ENCODE results near the gene ZNF407.

ZNF407 gene

GRCh38 chr18:75008186-75008585, 410.5 kb downstream of the ZNF407 start:
- no CpG with 5 or more reads among the region's 5 CpGs for WGBS (ENCODE audit: extremely low coverage, insufficient coverage, low lambda C conversion rate)
- no peak for DNase-seq
- Histone ChIP-seq H2AK5ac (ENCODE audit: low read length) (no peak overlapping the region), H3K27ac (ENCODE audit: low read depth, low read length) (no peak overlapping the region), H3K4ac (ENCODE audit: low read depth, low read length) (no peak overlapping the region), H3K18ac (ENCODE audit: low read length) (no peak overlapping the region), H3K56ac (ENCODE audit: low read length) (no peak overlapping the region), H4K5ac (ENCODE audit: low read length) (no peak overlapping the region), H2BK120ac (ENCODE audit: low read depth, low read length) (no peak overlapping the region), H3K9ac (ENCODE audit: low read length) (no peak overlapping the region), H2BK15ac (replicated peaks; ENCODE audit: low read depth) (no peak overlapping the region), H3K4me2 (ENCODE audit: low read length) (no peak overlapping the region), H3K23ac (ENCODE audit: low read length) (no peak overlapping the region), H3K36me3 (ENCODE audit: control insufficient read depth, insufficient read depth, low read length) (no peaks in the 10 kb centered on the region), H3K79me1 (ENCODE audit: low read length) (no peaks in the 10 kb centered on the region), H3K4me1 (ENCODE audit: control insufficient read depth, low read depth, low read length) (no peaks in the 10 kb centered on the region), H4K8ac (ENCODE audit: low read depth, low read length) (no peak overlapping the region), H2BK5ac (ENCODE audit: low read length) (no peak overlapping the region), H3K27me3 (ENCODE audit: insufficient read depth, low read length, poor library complexity) (no peaks in the 10 kb centered on the region), H3K79me2 (ENCODE audit: control insufficient read depth, insufficient read depth, low read length) (no peaks in the 10 kb centered on the region), H3K4me3 (ENCODE audit: low read length) (no peak overlapping the region)

GRCh38 chr18:75009296-75009695, 411.6 kb downstream of the ZNF407 start:
- WGBS (ENCODE audit: extremely low coverage, insufficient coverage, low lambda C conversion rate) = no CpG with 5 or more reads among the region's 2 CpGs
- Histone ChIP-seq H2AK5ac (ENCODE audit: low read length) (no peak overlapping the region), H3K4me3 (ENCODE audit: low read length) (no peak overlapping the region), H3K23ac (ENCODE audit: low read length) (no peak overlapping the region), H3K56ac (ENCODE audit: low read length) (no peak overlapping the region), H3K9ac (ENCODE audit: low read length) (no peak overlapping the region), H3K18ac (ENCODE audit: low read length) (no peak overlapping the region), H3K27me3 (ENCODE audit: insufficient read depth, low read length, poor library complexity) (no peaks in the 10 kb centered on the region), H3K79me1 (ENCODE audit: low read length) (no peaks in the 10 kb centered on the region), H2BK5ac (ENCODE audit: low read length) (no peak overlapping the region), H3K4ac (ENCODE audit: low read depth, low read length) (no peak overlapping the region), H3K79me2 (ENCODE audit: control insufficient read depth, insufficient read depth, low read length) (no peaks in the 10 kb centered on the region), H4K5ac (ENCODE audit: low read length) (no peak overlapping the region), H3K4me1 (ENCODE audit: control insufficient read depth, low read depth, low read length) (no peaks in the 10 kb centered on the region), H4K8ac (ENCODE audit: low read depth, low read length) (no peak overlapping the region), H3K4me2 (ENCODE audit: low read length) (no peak overlapping the region), H3K36me3 (ENCODE audit: control insufficient read depth, insufficient read depth, low read length) (no peaks in the 10 kb centered on the region), H3K27ac (ENCODE audit: low read depth, low read length) (no peak overlapping the region), H2BK15ac (replicated peaks; ENCODE audit: low read depth) (no peak overlapping the region), H2BK120ac (ENCODE audit: low read depth, low read length) (no peak overlapping the region)
- DNase-seq = no peak

GRCh38 chr18:75009878-75010277, 412.2 kb downstream of the ZNF407 start:
- Histone ChIP-seq H3K27me3 (ENCODE audit: insufficient read depth, low read length, poor library complexity) (no peaks in the 10 kb centered on the region), H3K4me3 (ENCODE audit: low read length) (no peak overlapping the region), H2AK5ac (ENCODE audit: low read length) (no peak overlapping the region), H4K5ac (ENCODE audit: low read length) (no peak overlapping the region), H3K4ac (ENCODE audit: low read depth, low read length) (no peak overlapping the region), H2BK5ac (ENCODE audit: low read length) (no peak overlapping the region), H3K36me3 (ENCODE audit: control insufficient read depth, insufficient read depth, low read length) (no peaks in the 10 kb centered on the region), H4K8ac (ENCODE audit: low read depth, low read length) (no peak overlapping the region), H3K79me1 (ENCODE audit: low read length) (no peaks in the 10 kb centered on the region), H3K23ac (ENCODE audit: low read length) (no peak overlapping the region), H3K27ac (ENCODE audit: low read depth, low read length) (no peak overlapping the region), H2BK120ac (ENCODE audit: low read depth, low read length) (no peak overlapping the region), H3K9ac (ENCODE audit: low read length) (no peak overlapping the region), H3K56ac (ENCODE audit: low read length) (no peak overlapping the region), H2BK15ac (replicated peaks; ENCODE audit: low read depth) (no peak overlapping the region), H3K79me2 (ENCODE audit: control insufficient read depth, insufficient read depth, low read length) (no peaks in the 10 kb centered on the region), H3K4me2 (ENCODE audit: low read length) (no peak overlapping the region), H3K4me1 (ENCODE audit: control insufficient read depth, low read depth, low read length) (no peaks in the 10 kb centered on the region), H3K18ac (ENCODE audit: low read length) (no peak overlapping the region)
- DNase-seq = no peak
- no CpG with 5 or more reads among the region's 4 CpGs for WGBS (ENCODE audit: extremely low coverage, insufficient coverage, low lambda C conversion rate)

GRCh38 chr18:75010278-75010677, 412.6 kb downstream of the ZNF407 start:
- Histone ChIP-seq H3K4ac (ENCODE audit: low read depth, low read length) (no peak overlapping the region), H3K56ac (ENCODE audit: low read length) (no peak overlapping the region), H3K27ac (ENCODE audit: low read depth, low read length) (no peak overlapping the region), H3K18ac (ENCODE audit: low read length) (no peak overlapping the region), H3K36me3 (ENCODE audit: control insufficient read depth, insufficient read depth, low read length) (no peaks in the 10 kb centered on the region), H2BK5ac (ENCODE audit: low read length) (no peak overlapping the region), H3K9ac (ENCODE audit: low read length) (no peak overlapping the region), H2BK15ac (replicated peaks; ENCODE audit: low read depth) (no peak overlapping the region), H3K4me2 (ENCODE audit: low read length) (no peak overlapping the region), H3K4me1 (ENCODE audit: control insufficient read depth, low read depth, low read length) (no peaks in the 10 kb centered on the region), H3K23ac (ENCODE audit: low read length) (no peak overlapping the region), H2BK120ac (ENCODE audit: low read depth, low read length) (no peak overlapping the region), H3K27me3 (ENCODE audit: insufficient read depth, low read length, poor library complexity) (no peaks in the 10 kb centered on the region), H4K5ac (ENCODE audit: low read length) (no peak overlapping the region), H4K8ac (ENCODE audit: low read depth, low read length) (no peak overlapping the region), H2AK5ac (ENCODE audit: low read length) (no peak overlapping the region), H3K79me2 (ENCODE audit: control insufficient read depth, insufficient read depth, low read length) (no peaks in the 10 kb centered on the region), H3K4me3 (ENCODE audit: low read length) (no peak overlapping the region), H3K79me1 (ENCODE audit: low read length) (no peaks in the 10 kb centered on the region)
- DNase-seq = no peak
- no CpG with 5 or more reads among the region's 3 CpGs for WGBS (ENCODE audit: extremely low coverage, insufficient coverage, low lambda C conversion rate)

- whole genome bisulfite sequencing (ENCODE audit: extremely low coverage, insufficient coverage, low lambda C conversion rate) = no CpG with 5 or more reads among the region's 2 CpGs
- no peaks in the 10 kb centered on the region for H3K27me3 ChIP-seq (ENCODE audit: insufficient read depth, low read length, poor library complexity)
These were observed 413.0 kb downstream of the ZNF407 start for GRCh38 chr18:75010689-75011088.

GRCh38 chr18:75016025-75016717, 418.5 kb downstream of the ZNF407 start:
- no peak overlapping the region for H3K4ac ChIP-seq (ENCODE audit: low read depth, low read length)
- no peak overlapping the region for H2BK5ac ChIP-seq (ENCODE audit: low read length)
- H3K79me1 ChIP-seq (ENCODE audit: low read length) = no peaks in the 10 kb centered on the region
- no peak overlapping the region for H3K56ac ChIP-seq (ENCODE audit: low read length)
- no peak for DNase-seq
- no peaks in the 10 kb centered on the region for H3K79me2 ChIP-seq (ENCODE audit: control insufficient read depth, insufficient read depth, low read length)
- H2BK120ac ChIP-seq (ENCODE audit: low read depth, low read length) = no peak overlapping the region
- H3K18ac ChIP-seq (ENCODE audit: low read length) = no peak overlapping the region
- H3K27ac ChIP-seq (ENCODE audit: low read depth, low read length) = no peak overlapping the region
- no peaks in the 10 kb centered on the region for H3K36me3 ChIP-seq (ENCODE audit: control insufficient read depth, insufficient read depth, low read length)
- no peaks in the 10 kb centered on the region for H3K4me1 ChIP-seq (ENCODE audit: control insufficient read depth, low read depth, low read length)
- H3K4me3 ChIP-seq (ENCODE audit: low read length) = no peak overlapping the region
- H2AK5ac ChIP-seq (ENCODE audit: low read length) = no peak overlapping the region
- no peak overlapping the region for H2BK15ac ChIP-seq (replicated peaks; ENCODE audit: low read depth)
- no peak overlapping the region for H3K9ac ChIP-seq (ENCODE audit: low read length)
- H4K5ac ChIP-seq (ENCODE audit: low read length) = no peak overlapping the region
- no peaks in the 10 kb centered on the region for H3K27me3 ChIP-seq (ENCODE audit: insufficient read depth, low read length, poor library complexity)
- no CpG with 5 or more reads among the region's 7 CpGs for WGBS (ENCODE audit: extremely low coverage, insufficient coverage, low lambda C conversion rate)
- no peak overlapping the region for H4K8ac ChIP-seq (ENCODE audit: low read depth, low read length)
- H3K4me2 ChIP-seq (ENCODE audit: low read length) = no peak overlapping the region
- H3K23ac ChIP-seq (ENCODE audit: low read length) = no peak overlapping the region

More at GRCh38 chr18:75010689-75011088, 413.0 kb downstream of the ZNF407 start:
- H3K4ac ChIP-seq (ENCODE audit: low read depth, low read length) = no peak overlapping the region
- H3K4me1 ChIP-seq (ENCODE audit: control insufficient read depth, low read depth, low read length) = no peaks in the 10 kb centered on the region
- no peaks in the 10 kb centered on the region for H3K79me2 ChIP-seq (ENCODE audit: control insufficient read depth, insufficient read depth, low read length)
- no peak overlapping the region for H3K27ac ChIP-seq (ENCODE audit: low read depth, low read length)
- H2BK120ac ChIP-seq (ENCODE audit: low read depth, low read length) = no peak overlapping the region
- H3K9ac ChIP-seq (ENCODE audit: low read length) = no peak overlapping the region
- no peaks in the 10 kb centered on the region for H3K79me1 ChIP-seq (ENCODE audit: low read length)
- no peak overlapping the region for H4K8ac ChIP-seq (ENCODE audit: low read depth, low read length)
- DNase-seq = no peak
- no peak overlapping the region for H3K4me3 ChIP-seq (ENCODE audit: low read length)
- H3K36me3 ChIP-seq (ENCODE audit: control insufficient read depth, insufficient read depth, low read length) = no peaks in the 10 kb centered on the region
- H3K56ac ChIP-seq (ENCODE audit: low read length) = no peak overlapping the region
- no peak overlapping the region for H3K4me2 ChIP-seq (ENCODE audit: low read length)
- H2BK5ac ChIP-seq (ENCODE audit: low read length) = no peak overlapping the region
- H2AK5ac ChIP-seq (ENCODE audit: low read length) = no peak overlapping the region
- H3K18ac ChIP-seq (ENCODE audit: low read length) = no peak overlapping the region
- H3K23ac ChIP-seq (ENCODE audit: low read length) = no peak overlapping the region
- H2BK15ac ChIP-seq (replicated peaks; ENCODE audit: low read depth) = no peak overlapping the region
- no peak overlapping the region for H4K5ac ChIP-seq (ENCODE audit: low read length)
